Neutrophil (primary cell): ENCODE measurements around the gene C20orf204.

ENCODE experiments used
- H3K27ac ChIP-seq: fragments of 200-600 bp; sonication (generic); 2 replicates; pipeline ENCODE4 v1.5.1; 2016; ENCODE audit warnings: mild to moderate bottlenecking, moderate library complexity
- H3K27me3 ChIP-seq: fragments of 200-600 bp; sonication (generic); 2 replicates; pipeline ENCODE4 v1.6.0; 2016; ENCODE audit warnings: mild to moderate bottlenecking
- H3K36me3 ChIP-seq: fragments of 200-600 bp; sonication (generic); 2 replicates; pipeline ENCODE4 v1.5.1; 2017
- H3K4me1 ChIP-seq, 2 experiments: fragments of 200-600 bp in 1 of 2; sonication (generic) in 1 of 2; 1 replicate in 1 of 2; 2 replicates in 1 of 2; pipeline versions ENCODE4 v1.5.1 to v1.6.1; 2013 to 2016; ENCODE audit warnings: low read depth in 1 of 2, low read length in 1 of 2, mild to moderate bottlenecking in 1 of 2, moderate library complexity in 1 of 2; ENCODE audit not compliant: control insufficient read depth in 1 of 2, insufficient read depth in 1 of 2
- H3K4me3 ChIP-seq, 2 experiments: fragments of 200-600 bp in 1 of 2; sonication (generic) in 1 of 2; 1 replicate in 1 of 2; 2 replicates in 1 of 2; pipeline ENCODE4 v1.5.1; 2013 to 2016; ENCODE audit warnings: low read depth in 1 of 2, low read length in 1 of 2, mild to moderate bottlenecking in 1 of 2, moderate library complexity in 1 of 2
- H3K9me3 ChIP-seq: fragments of 200-600 bp; sonication (generic); 2 replicates; pipeline ENCODE4 v1.5.1; 2016
- TF ChIP-seq, protein P1 (sequence below): fragments of 200-600 bp; sonication (generic); IDR thresholded peaks from 2 replicates; pipeline ENCODE4 v1.5.1; 2016; ENCODE audit warnings: antibody characterized with exemption

C20orf204 gene

DNA sequence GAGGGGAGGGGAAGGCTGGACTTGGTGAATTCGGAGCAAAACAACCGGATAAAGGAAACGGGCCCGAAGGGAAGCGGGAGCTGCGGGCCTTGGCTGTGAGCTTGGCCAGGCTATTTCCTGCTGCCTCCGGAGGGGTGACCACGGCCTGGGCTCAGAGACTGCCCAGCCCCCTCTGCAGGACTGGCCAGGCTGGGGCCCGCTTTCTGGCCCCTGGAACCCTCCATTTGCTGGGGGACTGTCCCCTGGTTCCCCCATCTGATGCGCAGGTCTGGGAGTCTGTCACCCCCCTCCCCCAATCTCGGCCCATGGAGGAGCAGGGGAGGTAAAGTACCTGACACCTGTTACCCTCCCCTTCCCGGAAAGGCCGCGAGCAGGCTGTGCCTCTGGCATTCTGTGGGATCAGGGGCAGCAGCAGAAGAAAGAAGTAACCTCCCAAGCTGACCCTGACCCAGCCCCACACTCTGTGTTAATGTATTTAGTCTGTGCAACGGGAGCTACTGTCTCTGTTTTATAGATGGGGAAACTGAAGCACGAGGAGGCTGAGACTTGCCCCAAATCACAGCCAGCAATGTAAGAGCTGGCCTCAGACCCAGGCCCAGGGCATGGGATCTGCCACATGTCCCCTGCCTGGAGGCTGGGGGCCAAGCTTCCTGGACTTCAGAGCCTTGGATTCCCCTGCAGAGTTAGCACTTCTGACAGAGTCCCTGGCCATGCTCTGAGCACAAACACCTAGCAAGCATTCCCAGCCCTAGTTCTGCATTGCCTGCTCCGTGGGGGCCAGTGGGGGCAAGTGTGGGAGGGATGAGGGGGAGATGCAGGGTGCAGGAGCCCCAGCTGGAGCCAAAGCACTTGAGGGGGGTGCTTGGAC is 3.5 kb downstream of the C20orf204 start:
- Histone ChIP-seq H3K9me3 (no peaks in the 10 kb centered on the region), H3K27me3 (peaks cover 88% of the 10 kb centered on the region), H3K4me3 (peak overlapping the region; percentile 65 to 69), H3K27ac (no peak overlapping the region), H3K4me1 (peaks cover 22 to 36% of the 10 kb centered on the region in 2 experiments), H3K36me3 (peaks cover 12% of the 10 kb centered on the region)
- TF ChIP-seq, protein P1, sequence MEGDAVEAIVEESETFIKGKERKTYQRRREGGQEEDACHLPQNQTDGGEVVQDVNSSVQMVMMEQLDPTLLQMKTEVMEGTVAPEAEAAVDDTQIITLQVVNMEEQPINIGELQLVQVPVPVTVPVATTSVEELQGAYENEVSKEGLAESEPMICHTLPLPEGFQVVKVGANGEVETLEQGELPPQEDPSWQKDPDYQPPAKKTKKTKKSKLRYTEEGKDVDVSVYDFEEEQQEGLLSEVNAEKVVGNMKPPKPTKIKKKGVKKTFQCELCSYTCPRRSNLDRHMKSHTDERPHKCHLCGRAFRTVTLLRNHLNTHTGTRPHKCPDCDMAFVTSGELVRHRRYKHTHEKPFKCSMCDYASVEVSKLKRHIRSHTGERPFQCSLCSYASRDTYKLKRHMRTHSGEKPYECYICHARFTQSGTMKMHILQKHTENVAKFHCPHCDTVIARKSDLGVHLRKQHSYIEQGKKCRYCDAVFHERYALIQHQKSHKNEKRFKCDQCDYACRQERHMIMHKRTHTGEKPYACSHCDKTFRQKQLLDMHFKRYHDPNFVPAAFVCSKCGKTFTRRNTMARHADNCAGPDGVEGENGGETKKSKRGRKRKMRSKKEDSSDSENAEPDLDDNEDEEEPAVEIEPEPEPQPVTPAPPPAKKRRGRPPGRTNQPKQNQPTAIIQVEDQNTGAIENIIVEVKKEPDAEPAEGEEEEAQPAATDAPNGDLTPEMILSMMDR = no peak

DNA sequence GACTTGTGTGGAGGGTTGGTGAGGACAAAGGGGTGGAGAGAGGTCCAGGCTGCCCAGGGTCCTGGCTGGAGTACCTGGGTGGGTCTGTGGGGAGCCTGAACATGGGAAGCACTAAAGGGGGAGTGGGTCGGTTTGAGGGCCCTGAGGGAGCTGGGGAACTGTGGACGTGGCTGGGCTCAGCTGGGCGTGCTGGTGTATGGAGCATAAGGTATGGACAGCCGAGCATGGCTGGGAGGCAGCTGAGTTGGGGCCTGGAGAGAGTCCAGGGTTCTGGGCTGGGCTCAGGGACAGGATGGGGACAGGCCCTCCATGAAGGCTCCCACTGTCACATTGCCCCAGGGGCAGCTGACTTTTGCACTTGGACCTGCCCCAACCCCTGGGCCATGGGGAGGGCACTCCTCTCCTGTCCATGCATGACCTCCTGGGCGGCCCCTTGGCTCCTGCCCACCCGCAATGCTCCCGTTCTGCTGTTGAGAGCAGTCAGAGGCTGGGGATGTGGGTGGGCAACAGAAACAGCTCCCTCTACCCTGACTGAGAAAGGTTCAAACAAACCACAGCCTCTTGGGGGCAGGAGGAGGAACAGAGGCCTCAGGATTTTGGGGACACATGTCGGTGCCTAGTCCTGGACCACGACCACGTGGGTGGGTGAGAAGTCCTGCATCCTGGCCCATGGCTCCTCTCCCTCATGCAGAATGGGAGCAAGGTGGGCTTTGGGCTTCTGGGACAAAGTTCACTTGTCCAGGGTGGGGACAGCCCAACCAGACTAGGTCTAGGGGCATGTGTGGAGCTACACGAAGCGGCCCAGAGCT is 4.5 kb downstream of the C20orf204 start:
- Histone ChIP-seq H3K4me3 (no peak overlapping the region), H3K27ac (no peak overlapping the region), H3K36me3 (peaks cover 3% of the 10 kb centered on the region), H3K27me3 (peaks cover 97% of the 10 kb centered on the region), H3K4me1 (peaks cover 22 to 36% of the 10 kb centered on the region in 2 experiments), H3K9me3 (no peaks in the 10 kb centered on the region)
- TF ChIP-seq, protein P1 = no peak

DNA sequence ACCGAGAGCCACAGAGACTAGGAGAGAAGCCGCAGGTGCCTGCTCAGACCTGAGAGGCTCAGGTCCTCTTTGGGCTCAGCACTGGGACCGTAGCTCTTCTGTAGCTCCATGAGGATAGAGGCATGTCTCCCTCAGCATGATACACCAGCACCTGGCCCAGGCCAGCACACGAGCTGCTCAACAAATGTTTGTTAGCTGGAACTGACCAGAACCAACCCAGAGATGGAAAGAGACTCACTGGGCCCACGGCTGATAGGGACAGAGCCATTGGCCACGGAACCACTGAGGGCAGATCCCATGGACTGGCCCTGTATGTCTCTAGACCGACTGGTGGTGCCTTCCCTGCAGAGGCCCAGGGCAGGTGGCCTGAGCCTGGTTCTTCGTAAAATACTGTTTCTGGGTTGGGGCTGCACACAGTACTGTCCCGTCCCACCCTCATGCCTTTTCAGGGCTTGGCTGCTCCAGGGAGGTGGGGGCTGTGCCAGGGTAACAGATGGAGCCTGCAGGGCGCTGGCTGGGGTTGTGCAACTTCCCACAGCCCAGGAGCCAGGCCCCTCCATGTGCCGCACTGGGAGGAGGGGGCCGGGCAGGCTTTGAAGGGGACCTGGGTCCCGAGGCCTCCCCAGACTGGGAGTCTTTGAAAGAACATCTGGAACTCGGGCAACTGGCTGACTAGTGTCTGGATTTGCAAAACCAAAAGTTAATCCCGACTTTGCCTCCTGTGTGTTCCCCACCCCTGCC is 5.2 kb downstream of the C20orf204 start:
- peaks cover 22 to 36% of the 10 kb centered on the region in 2 experiments for H3K4me1 ChIP-seq
- peaks cover 99% of the 10 kb centered on the region for H3K27me3 ChIP-seq
- TF ChIP-seq, protein P1 = no peak
- no peaks in the 10 kb centered on the region for H3K9me3 ChIP-seq
- H3K36me3 ChIP-seq = no peaks in the 10 kb centered on the region
- H3K27ac ChIP-seq = no peak overlapping the region
- H3K4me3 ChIP-seq = peak overlapping the region in 1 of 2 experiments; percentile 81

DNA sequence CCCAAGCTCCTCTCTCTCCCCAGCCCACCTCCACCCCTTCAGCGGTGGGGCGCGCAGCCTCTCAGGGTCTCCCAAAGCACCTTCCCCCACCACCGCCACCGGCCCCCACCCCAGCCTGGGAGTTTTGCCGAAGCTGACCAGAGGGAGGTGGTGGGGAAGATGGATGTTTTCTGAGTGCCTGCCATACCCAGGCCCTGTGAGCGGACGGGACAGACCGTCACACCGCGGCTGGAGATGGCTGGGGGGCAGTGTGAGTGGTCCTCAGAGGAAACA is 5.7 kb downstream of the C20orf204 start:
- H3K27ac ChIP-seq = no peak overlapping the region
- peaks cover 22 to 36% of the 10 kb centered on the region in 2 experiments for H3K4me1 ChIP-seq
- H3K4me3 ChIP-seq = peak overlapping the region; percentile 57 to 81
- H3K27me3 ChIP-seq = peaks cover 99% of the 10 kb centered on the region
- H3K9me3 ChIP-seq = no peaks in the 10 kb centered on the region
- H3K36me3 ChIP-seq = no peaks in the 10 kb centered on the region
- TF ChIP-seq, protein P1 = no peak

DNA sequence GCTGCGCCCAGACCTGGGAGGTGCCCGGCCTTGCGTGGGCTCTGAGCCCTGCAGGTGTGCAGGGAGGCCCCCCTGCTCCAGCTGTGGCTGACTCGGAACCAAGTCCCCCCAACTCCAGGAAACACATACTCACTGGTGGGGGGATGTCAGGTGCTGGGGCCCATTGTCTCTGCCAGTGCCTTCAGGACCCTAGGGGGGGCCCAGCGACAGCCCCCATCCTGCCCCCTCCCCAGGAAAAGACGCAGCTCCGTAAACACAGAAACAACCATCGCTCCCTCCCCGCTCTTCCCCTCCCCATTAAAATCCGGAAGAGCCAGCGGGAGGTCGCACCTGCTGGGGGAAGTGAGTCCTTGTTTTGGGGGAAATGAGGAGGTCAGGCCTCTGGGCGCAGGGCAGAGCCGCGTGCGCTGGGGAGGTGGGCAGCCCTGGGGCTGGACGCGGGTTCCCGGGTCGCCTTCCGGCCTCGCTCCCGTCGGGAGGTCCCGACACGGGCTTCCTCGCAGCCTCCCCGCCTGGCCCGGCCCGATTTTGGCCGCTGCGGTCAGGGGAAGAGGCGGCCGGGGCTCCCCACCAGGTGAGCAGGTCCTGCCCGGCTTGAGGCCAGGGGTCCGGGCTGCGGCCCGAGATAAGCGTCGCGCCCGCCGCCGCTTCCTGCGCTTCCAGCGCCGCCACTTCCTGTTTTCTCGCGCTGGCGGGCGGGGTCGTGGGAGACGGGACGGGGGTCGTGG is 6.2 kb downstream of the C20orf204 start:
- no peaks in the 10 kb centered on the region for H3K36me3 ChIP-seq
- H3K9me3 ChIP-seq = no peaks in the 10 kb centered on the region
- no peak overlapping the region for H3K27ac ChIP-seq
- H3K27me3 ChIP-seq = peaks cover 99% of the 10 kb centered on the region
- H3K4me3 ChIP-seq = peak overlapping the region; percentile 57 to 81
- TF ChIP-seq, protein P1 = no peak
- H3K4me1 ChIP-seq = peaks cover 22 to 36% of the 10 kb centered on the region in 2 experiments
